ENCODE results near the gene PARD6G. TPM values are rescaled to one million over a fixed set of nuclear protein-coding genes. Genes with fewer than 3 reads are reported as not detected.

The PARD6G gene
- total and polyA plus RNA-seq, 7 donors, result 0.22 to 1.5 (median 1.1) TPM

DNA sequence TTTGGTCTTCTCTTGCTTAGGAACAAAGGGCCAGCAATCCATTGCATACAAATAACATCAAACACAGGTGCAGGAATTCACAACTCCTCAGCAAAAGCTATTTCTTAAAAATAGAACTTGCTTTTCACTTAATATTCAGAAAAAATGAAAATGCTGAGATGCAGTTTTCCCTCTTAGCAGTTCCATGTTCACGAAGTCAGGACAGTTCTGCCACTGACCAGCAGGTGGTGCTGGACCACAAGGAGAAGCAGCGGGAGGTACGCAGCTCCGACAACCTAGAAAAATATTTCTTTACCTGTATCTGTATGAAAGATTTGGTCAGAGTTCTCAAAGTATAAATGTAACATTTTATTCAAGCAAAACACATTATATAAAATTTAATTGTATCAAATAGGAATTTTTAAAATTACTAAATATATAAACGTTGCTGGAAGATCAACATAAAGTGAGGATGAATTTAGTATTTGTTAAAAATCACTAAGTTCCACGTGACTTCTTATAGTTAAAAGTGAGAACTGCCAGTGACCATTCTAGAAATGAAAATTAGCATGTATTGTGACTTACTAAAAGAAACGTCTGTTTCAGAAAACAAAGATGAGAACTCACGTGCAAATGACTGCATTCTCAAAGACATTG lies 89.5 kb downstream of the PARD6G start:
- peak; percentile 67 to 82 (median 76) for ATAC-seq
- TF ChIP-seq, protein P1, sequence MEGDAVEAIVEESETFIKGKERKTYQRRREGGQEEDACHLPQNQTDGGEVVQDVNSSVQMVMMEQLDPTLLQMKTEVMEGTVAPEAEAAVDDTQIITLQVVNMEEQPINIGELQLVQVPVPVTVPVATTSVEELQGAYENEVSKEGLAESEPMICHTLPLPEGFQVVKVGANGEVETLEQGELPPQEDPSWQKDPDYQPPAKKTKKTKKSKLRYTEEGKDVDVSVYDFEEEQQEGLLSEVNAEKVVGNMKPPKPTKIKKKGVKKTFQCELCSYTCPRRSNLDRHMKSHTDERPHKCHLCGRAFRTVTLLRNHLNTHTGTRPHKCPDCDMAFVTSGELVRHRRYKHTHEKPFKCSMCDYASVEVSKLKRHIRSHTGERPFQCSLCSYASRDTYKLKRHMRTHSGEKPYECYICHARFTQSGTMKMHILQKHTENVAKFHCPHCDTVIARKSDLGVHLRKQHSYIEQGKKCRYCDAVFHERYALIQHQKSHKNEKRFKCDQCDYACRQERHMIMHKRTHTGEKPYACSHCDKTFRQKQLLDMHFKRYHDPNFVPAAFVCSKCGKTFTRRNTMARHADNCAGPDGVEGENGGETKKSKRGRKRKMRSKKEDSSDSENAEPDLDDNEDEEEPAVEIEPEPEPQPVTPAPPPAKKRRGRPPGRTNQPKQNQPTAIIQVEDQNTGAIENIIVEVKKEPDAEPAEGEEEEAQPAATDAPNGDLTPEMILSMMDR (IDR thresholded peaks at IDR 0.05), result peak; percentile 97
- DNase-seq, result peak; percentile 75 to 85
- intact Hi-C loops (cut with DNase I), result no loop called here
- no peaks in the 10 kb centered on the region for H3K4me1 ChIP-seq
- H3K36me3 ChIP-seq (ENCODE audit: insufficient read depth in 1 of 2, low read depth in 1 of 2), result no peaks in the 10 kb centered on the region
- H3K9me3 ChIP-seq, result no peaks in the 10 kb centered on the region
- H3K27me3 ChIP-seq (ENCODE audit: insufficient read depth in 3 of 3, low read length in 2 of 3), result peaks cover 0 to 2% (median 0%) of the 10 kb centered on the region in 3 donors
- WGBS, 3 donors, result 33 to 41% (median 38%) methylated on average over 8 of the region's 8 CpGs
- no peak overlapping the region for H3K4me3 ChIP-seq
- H3K27ac ChIP-seq, result no peak overlapping the region

DNA sequence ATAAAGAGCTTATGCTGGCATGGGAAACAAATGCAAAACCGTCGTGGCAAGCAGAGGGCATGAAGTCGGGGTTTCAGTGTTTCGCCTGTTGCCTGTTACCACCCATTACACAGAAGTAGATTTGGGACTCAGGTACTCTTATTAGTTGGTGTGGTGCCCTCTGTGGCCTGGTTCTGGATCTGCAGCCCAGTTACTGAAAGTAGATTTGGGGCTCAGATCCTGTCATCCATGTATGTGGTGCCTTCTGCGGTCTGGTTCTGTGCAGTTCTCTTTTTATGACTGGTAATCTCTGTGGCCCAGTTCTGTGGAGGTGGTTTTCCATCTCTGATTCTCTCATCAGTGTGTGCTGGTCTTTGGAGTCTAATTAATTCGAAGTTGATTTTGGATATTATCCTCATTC lies 93.0 kb downstream of the PARD6G start:
- ATAC-seq (no peak), DNase-seq (no peak)
- Histone ChIP-seq H3K4me1 (no peaks in the 10 kb centered on the region), H3K9me3 (no peaks in the 10 kb centered on the region), H3K4me3 (no peak overlapping the region), H3K27me3 (ENCODE audit: insufficient read depth in 3 of 3, low read length in 2 of 3) (no peaks in the 10 kb centered on the region), H3K27ac (no peak overlapping the region), H3K36me3 (ENCODE audit: insufficient read depth in 1 of 2, low read depth in 1 of 2) (no peaks in the 10 kb centered on the region)
- intact Hi-C loops (cut with DNase I), result no loop called here
- TF ChIP-seq, protein P1 (IDR thresholded peaks at IDR 0.05), result peak; percentile 16
- 71 to 80% (median 78%) methylated on average over 6 of the region's 6 CpGs for WGBS, 3 donors

DNA sequence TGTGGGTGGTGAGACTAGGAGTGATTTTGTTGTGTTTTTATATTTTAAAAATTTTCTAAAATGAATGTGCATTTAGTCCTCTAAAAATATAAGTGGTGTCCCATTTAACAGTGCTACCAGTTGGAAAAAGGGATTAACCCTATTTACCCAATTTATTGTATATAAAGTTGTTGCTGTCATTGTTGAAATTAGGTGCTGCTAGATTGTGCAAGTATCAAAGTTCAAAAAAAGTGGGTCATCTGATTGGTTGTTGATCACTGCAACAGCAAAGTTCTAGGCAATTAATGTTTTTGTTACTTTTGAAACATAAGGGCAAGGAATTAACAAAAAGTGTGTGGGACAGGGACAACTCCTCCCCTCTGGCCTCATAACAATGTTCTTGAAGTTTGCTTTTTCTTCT lies 97.6 kb downstream of the PARD6G start:
- no peaks in the 10 kb centered on the region for H3K27me3 ChIP-seq (ENCODE audit: insufficient read depth in 3 of 3, low read length in 2 of 3)
- no peaks in the 10 kb centered on the region for H3K9me3 ChIP-seq
- H3K4me1 ChIP-seq, result no peaks in the 10 kb centered on the region
- no peak for DNase-seq
- ATAC-seq, result no peak
- no peaks in the 10 kb centered on the region for H3K36me3 ChIP-seq (ENCODE audit: insufficient read depth in 1 of 2, low read depth in 1 of 2)
- intact Hi-C loops (cut with DNase I), result no loop called here
- H3K4me3 ChIP-seq, result no peak overlapping the region
- H3K27ac ChIP-seq, result no peak overlapping the region
- TF ChIP-seq, protein P1 (IDR thresholded peaks at IDR 0.05), result no peak

DNA sequence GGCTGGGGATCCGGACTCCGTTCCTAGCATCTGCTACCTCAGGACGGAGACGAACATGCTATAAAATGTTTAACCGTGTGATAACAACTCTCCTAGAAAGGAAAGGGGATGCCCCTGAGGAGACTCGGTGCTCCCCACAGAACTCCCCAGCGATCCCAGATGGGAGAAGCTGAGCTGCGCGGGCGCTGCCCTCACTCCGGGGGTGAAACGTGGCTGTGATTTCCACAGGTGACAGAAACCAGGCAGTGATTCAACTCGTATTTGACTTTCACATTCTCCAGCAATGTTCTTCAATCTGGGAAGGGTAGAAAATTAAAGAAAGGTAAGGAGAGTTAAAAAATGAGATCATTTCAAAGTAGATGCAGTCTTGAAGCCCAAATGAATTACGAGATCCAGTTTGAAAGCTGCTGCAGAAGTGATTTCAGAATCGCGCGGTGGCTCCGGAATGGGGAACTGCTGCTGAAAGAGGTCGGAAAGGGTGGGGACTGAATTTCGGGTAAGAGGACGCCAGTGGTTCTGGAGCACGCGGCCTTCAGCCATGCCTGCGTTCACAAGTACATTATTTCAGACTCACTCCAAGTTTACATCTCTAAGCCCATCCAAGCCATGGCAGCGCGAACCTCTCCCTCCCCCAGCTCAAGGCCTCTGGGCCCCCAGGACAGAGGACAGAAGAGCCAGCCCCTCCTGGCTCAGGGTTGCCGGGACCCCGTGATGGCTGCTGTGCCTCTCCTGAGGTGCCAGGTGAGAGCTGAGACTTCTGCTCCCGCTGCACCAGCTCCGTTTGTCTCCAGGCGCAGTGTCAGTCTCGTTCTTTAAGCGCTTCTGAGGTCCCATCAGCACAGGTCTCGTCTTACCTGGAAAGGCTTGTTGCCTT lies 98.8 kb downstream of the PARD6G start:
- no peaks in the 10 kb centered on the region for H3K4me1 ChIP-seq
- no peaks in the 10 kb centered on the region for H3K9me3 ChIP-seq
- 50 to 55% (median 50%) methylated on average over 34 of the region's 34 CpGs for WGBS, 3 donors
- intact Hi-C loops (cut with DNase I), result no loop called here
- H3K27me3 ChIP-seq (ENCODE audit: insufficient read depth in 3 of 3, low read length in 2 of 3), result no peaks in the 10 kb centered on the region
- no peak overlapping the region for H3K27ac ChIP-seq
- H3K36me3 ChIP-seq (ENCODE audit: insufficient read depth in 1 of 2, low read depth in 1 of 2), result no peaks in the 10 kb centered on the region
- TF ChIP-seq, protein P1 (IDR thresholded peaks at IDR 0.05), result no peak
- ATAC-seq (peak in 1 of 4 donors; percentile 45), DNase-seq (no peak)
- peak overlapping the region; percentile 78 for H3K4me3 ChIP-seq
